ENCODE results near the gene STARD5.

DNA sequence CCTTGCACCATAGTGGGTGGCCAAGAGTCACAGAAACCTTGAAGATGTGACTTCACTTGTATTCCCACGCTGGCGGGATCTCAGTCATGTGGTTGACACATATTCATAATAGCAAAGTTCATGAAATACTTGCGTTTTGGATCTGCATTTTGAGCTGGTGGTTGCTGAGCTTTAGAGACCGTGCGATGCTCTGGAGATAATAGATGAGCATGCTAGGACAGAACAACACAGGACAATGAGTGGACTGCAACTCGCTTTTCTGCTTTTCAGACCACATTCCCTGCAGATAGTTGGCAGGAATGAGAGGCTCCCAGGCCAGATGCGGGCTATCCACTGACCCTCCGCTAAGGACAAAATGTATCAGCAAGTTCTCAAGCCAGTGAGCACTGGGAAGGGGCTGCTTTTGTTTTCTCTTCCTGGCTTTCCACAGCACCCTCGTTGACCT lies 13.8 kb upstream of the STARD5 start:
- TF ChIP-seq, protein P1, sequence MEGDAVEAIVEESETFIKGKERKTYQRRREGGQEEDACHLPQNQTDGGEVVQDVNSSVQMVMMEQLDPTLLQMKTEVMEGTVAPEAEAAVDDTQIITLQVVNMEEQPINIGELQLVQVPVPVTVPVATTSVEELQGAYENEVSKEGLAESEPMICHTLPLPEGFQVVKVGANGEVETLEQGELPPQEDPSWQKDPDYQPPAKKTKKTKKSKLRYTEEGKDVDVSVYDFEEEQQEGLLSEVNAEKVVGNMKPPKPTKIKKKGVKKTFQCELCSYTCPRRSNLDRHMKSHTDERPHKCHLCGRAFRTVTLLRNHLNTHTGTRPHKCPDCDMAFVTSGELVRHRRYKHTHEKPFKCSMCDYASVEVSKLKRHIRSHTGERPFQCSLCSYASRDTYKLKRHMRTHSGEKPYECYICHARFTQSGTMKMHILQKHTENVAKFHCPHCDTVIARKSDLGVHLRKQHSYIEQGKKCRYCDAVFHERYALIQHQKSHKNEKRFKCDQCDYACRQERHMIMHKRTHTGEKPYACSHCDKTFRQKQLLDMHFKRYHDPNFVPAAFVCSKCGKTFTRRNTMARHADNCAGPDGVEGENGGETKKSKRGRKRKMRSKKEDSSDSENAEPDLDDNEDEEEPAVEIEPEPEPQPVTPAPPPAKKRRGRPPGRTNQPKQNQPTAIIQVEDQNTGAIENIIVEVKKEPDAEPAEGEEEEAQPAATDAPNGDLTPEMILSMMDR (conservative IDR thresholded peaks at IDR 0.05) = no peak
- TF ChIP-seq EZH2 (IDR thresholded peaks at IDR 0.05; ENCODE audit: low read depth) = no peak

Measured in PC-9 (cell line).